Kidney (tissue), 14 donors: ENCODE data around the gene TCF12. TPM values are rescaled to one million over a fixed set of nuclear protein-coding genes. Genes with fewer than 3 reads are reported as not detected.
"Not testable (repeated sequence)": the region's sequence is repeated elsewhere in the genome, so short reads cannot be mapped to it uniquely, and the experiment has no call there.

Experiments used
- DNase-seq, 5 donors: peaks; one replicate each; pipeline ENCODE4 v3.0.0-alpha.2; 2013 to 2020
- FAIRE-seq: peaks from 2 replicates; lab custom pipeline; 2012; peaks lifted over from hg19 to GRCh38; lab: Jason Lieb, UNC
- H3K27ac ChIP-seq, 2 donors: one replicate each; pipeline ENCODE4 v1.7.0; 2013; ENCODE audit warnings: low read depth in 2 of 2, low read length in 2 of 2, inconsistent platforms in 1 of 2
- H3K27me3 ChIP-seq: one replicate; pipeline ENCODE4 v1.7.1; 2013; ENCODE audit warnings: low read length, inconsistent platforms; ENCODE audit not compliant: control insufficient read depth, insufficient read depth
- H3K36me3 ChIP-seq, 3 donors: one replicate each; pipeline versions ENCODE4 v1.7.0 to v1.7.1; 2013; ENCODE audit warnings: low read length in 3 of 3, control low read depth in 1 of 3, inconsistent platforms in 1 of 3; ENCODE audit not compliant: insufficient read depth in 3 of 3, control insufficient read depth in 2 of 3
- H3K4me1 ChIP-seq, 3 donors: one replicate each; pipeline versions ENCODE4 v1.7.0 to v1.7.1; 2013; ENCODE audit warnings: low read length in 3 of 3, inconsistent platforms in 1 of 3, low read depth in 1 of 3; ENCODE audit not compliant: control insufficient read depth in 2 of 3, insufficient read depth in 2 of 3
- H3K4me3 ChIP-seq, 3 donors: one replicate each; pipeline versions ENCODE4 v1.7.0 to v1.8.1; 2013; ENCODE audit warnings: low read length in 3 of 3, control low read depth in 1 of 3, inconsistent platforms in 1 of 3
- H3K9ac ChIP-seq, 3 donors: one replicate each; pipeline versions ENCODE4 v1.7.0 to v1.7.1; 2013; ENCODE audit warnings: low read length in 3 of 3, control low read depth in 1 of 3, inconsistent platforms in 1 of 3
- H3K9me3 ChIP-seq, 3 donors: one replicate each; pipeline versions ENCODE4 v1.7.0 to v1.7.1; 2013; ENCODE audit warnings: low read length in 3 of 3, control low read depth in 1 of 3, inconsistent platforms in 1 of 3; ENCODE audit not compliant: control insufficient read depth in 2 of 3, insufficient read depth in 1 of 3
- CTCF ChIP-seq: IDR thresholded peaks from 3 replicates; pipeline ENCODE4 v1.5.1; 2012; ENCODE audit warnings: mild to moderate bottlenecking, moderate library complexity, borderline replicate concordance; ENCODE audit not compliant: insufficient read depth; ENCODE audit errors: extremely low read depth
- intact Hi-C: fragments of 100-400 bp; cut with DNase I; formaldehyde crosslinking; loops from one replicate; pipeline ENCODE4 v1.11.1; 2022
- polyA plus RNA-seq: library from polyadenylated mRNA; stranded (reverse); fragments of 350-450 nt; fragmentation: Illumina TruSeq; extraction: RNeasy Lipid Tissue Mini Kit (QIAGEN cat#74804); gene quantifications from one replicate; pipeline ENCODE4 v1.2.3, GENCODE V29; 2014; ENCODE audit warnings: low read depth, low replicate concordance; ENCODE audit not compliant: insufficient read depth
- total RNA-seq: library from RNA; stranded (reverse); fragmentation: NEBNext Ultra II Directional; extraction: Animal tissue kit (Norgen Biotek cat#: 25700); gene quantifications from one replicate; pipeline ENCODE4 v1.2.1, GENCODE V29; 2021
- donor health status: control.
- donor health status: control.
- donor health status: control.
- donor health status: control.
- donor health status: control.
- donor health status: DM: yes; HTN: yes; CAD: no.
- donor health status: Normal renal cell carcinoma (clear cell type).

Gene TCF12
- total and polyA plus RNA-seq, 2 donors from 2014 or later = 16.3 to 116 TPM

DNA sequence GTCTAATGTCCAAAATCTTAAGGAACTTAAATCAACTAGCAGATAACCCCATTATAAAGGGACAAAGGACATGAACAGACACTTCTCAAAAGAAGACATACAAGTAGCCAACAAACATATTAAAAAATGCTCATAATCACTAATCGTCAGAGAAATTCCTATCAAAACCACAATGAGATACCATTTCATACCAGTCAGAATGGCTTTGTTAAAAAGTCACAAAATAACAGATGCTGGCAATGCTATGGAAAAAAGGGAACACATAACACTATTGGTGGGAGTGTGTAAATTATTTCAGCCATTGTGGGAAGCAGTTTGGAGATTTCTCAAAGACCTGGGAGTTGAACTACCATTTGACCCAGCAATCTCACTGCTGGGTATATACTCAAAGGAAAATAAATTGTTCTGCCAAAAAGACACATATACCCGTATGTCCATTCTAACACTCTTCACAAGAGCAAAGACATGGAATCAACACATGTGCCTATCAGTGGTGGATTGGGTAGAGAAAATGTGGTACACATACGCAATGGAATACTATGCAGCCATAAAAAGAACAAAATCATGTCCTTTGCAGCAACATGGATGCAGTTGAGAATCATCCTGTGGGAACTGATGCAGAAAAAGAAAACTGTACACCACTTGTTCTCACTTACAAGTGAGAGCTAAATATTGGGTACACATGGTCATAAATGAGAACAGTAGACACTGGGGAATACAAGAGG is 78.5 kb downstream of the TCF12 start:
- FAIRE-seq = no peak
- no peak overlapping the region for H3K4me3 ChIP-seq
- no peak overlapping the region for H3K9ac ChIP-seq
- no peaks in the 10 kb centered on the region for H3K27me3 ChIP-seq
- no peaks in the 10 kb centered on the region for H3K4me1 ChIP-seq
- no peaks in the 10 kb centered on the region for H3K9me3 ChIP-seq
- no peaks in the 10 kb centered on the region for H3K36me3 ChIP-seq
- no peak overlapping the region for H3K27ac ChIP-seq
- no peak for TF ChIP-seq CTCF
- intact Hi-C loops = no loop called here
- no peak for DNase-seq

- no peaks in the 10 kb centered on the region for H3K4me1 ChIP-seq
- no peaks in the 10 kb centered on the region for H3K27me3 ChIP-seq
- FAIRE-seq = no peak
- H3K9me3 ChIP-seq = no peaks in the 10 kb centered on the region
- no peaks in the 10 kb centered on the region for H3K36me3 ChIP-seq
- H3K4me3 ChIP-seq = no peak overlapping the region
- no peak overlapping the region for H3K9ac ChIP-seq
- intact Hi-C loops = no loop called here
- DNase-seq = no peak
- TF ChIP-seq CTCF = no peak
- no peak overlapping the region for H3K27ac ChIP-seq
These were observed 85.0 kb downstream of the TCF12 start for GRCh38 chr15:57003418-57003817.

GRCh38 chr15:57005244-57005643 is 86.8 kb downstream of the TCF12 start:
- no peaks in the 10 kb centered on the region for H3K4me1 ChIP-seq
- no peak overlapping the region for H3K9ac ChIP-seq
- intact Hi-C loops = no loop called here
- no peak for FAIRE-seq
- DNase-seq = no peak
- H3K36me3 ChIP-seq = no peaks in the 10 kb centered on the region
- no peak overlapping the region for H3K27ac ChIP-seq
- no peak overlapping the region for H3K4me3 ChIP-seq
- no peaks in the 10 kb centered on the region for H3K27me3 ChIP-seq
- TF ChIP-seq CTCF = no peak
- H3K9me3 ChIP-seq = no peaks in the 10 kb centered on the region

GRCh38 chr15:57007797-57008196 is 89.4 kb downstream of the TCF12 start:
- H3K9me3 ChIP-seq, H3K27me3 ChIP-seq, H3K4me3 ChIP-seq, intact Hi-C loops, DNase-seq, H3K4me1 ChIP-seq, H3K9ac ChIP-seq, H3K36me3 ChIP-seq, H3K27ac ChIP-seq, FAIRE-seq: not testable (repeated sequence)
